ENCODE results near the gene SPTBN2.

SPTBN2 gene

DNA sequence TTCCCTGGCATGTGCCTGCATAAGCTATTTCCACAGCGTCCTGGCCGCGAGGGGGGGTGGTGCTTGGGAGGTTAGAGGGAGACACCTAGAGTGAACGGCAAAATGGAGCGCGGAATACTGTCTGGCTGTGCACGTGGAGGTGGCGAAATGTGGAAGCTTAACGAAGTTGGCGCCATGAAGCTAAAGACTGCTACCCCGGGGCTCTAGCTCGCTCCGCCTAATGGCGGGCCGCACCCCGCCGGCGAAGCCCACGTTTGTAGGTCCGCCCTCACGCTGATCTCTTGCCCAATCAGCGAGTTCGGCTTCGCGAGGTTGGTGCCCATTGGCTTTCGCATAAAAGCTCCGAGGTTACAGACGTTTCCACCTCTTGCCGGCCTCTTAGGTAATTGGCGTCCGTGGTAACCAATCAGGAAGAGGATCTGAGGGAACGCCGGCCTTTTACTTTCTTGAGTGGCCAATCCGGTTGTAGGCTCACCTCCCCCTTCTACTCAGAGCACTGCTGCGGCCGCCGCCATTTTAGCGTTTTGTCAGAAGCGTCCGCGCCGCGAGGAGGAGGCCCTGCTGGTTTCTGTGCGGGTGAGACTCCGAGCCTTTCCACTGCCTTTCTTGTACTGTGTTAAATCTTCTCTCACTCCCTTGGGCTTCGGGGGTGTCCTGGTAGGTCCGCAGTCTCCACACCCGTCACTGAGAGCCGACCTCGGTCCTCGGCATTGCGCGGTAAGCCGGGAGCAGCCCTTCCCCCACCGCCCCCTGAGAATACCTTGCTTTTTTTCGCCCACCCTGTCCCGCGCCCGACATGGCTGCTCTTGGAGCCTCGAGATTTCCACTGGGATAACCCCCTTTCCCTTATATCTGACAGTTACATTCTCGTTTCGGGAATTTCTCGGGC, 90.6 kb downstream of the SPTBN2 start, which contains the start of gene RBM4:
Gene RBM4 (plus strand): TSS at position 527 of the 889 bp plus-strand sequence. CDS start 1,009 bp downstream, outside the sequence.
- DNase-seq (ENCODE audit: low spot score): peak; percentile 100

DNA sequence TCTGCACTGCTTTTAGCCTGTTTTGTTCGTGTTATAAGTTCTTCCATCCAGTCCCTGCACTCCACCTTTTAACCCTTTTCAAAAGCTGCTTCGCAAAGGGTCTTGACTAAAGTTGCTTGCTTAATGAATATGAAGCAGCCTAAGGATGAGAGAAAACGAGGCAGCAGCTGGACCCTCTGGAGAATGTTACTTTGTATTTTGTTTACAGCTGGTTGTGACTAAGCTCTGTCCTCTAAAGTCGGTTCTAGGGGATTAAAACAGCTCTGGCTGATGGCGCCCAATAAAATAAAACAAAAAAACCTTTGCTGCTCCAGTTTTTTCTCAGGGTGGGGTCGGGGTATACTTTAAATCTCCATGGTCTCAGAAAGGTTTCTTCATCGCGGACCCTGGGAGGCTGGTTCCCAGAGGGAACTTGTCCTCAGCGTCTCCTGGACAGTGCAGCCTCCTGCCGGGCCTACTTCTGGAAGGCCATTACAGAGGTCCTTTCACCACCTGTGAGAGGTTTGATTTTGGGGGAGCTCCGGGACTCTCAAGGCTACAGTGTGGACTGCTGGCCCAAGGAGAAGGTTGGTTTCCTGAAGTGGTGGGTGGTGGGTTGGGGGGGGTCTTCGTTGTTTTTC, 91.3 kb downstream of the SPTBN2 start:
- DNase-seq (ENCODE audit: low spot score): no peak

DNA sequence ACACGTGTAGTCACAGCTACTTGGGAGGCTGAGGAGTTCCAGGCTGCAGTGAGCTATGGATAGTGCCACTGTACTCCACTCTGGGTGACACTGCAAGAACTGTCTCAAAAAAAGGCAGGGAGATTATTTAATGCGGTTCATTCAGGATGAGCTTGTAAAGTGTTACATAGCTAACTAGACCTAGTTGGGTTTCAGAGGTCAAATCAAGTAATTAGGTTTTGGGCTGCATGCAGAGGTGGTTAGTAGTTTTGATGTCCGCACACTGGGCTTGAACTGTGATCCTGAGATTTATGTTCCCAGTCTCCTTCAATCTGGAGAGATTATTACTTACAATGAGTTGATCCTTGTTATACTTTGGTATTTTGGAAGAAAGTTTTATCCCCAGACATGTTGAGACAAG, 92.6 kb downstream of the SPTBN2 start:
- no peak for DNase-seq (ENCODE audit: low spot score)
